ENCODE data around the gene PIGQ.

The PIGQ gene

GRCh38 chr16:609984-610383 lies 40.2 kb downstream of the PIGQ start:
- H4K91ac ChIP-seq (ENCODE audit: low read depth, low read length, poor library complexity), result no peak overlapping the region
- H3K14ac ChIP-seq (ENCODE audit: low read length), result no peak overlapping the region
- no peak overlapping the region for H2BK5ac ChIP-seq (ENCODE audit: low read length)
- H2AK5ac ChIP-seq (ENCODE audit: low read depth, low read length), result no peak overlapping the region
- no peak for DNase-seq (ENCODE audit: low spot score)
- H3K79me1 ChIP-seq (ENCODE audit: low read depth, low read length), result peaks cover 17% of the 10 kb centered on the region
- no peak overlapping the region for H2BK15ac ChIP-seq (ENCODE audit: low read length)
- no peak overlapping the region for H3K4ac ChIP-seq (ENCODE audit: low read length)
- H3K9ac ChIP-seq (ENCODE audit: low read depth, low read length, poor library complexity), result no peak overlapping the region
- H3K23ac ChIP-seq (ENCODE audit: low read depth, low read length, poor library complexity), result no peak overlapping the region
- no peak overlapping the region for H2BK120ac ChIP-seq (ENCODE audit: low read depth, low read length)
- H3K4me1 ChIP-seq (ENCODE audit: control insufficient read depth in 2 of 2, insufficient read depth in 1 of 2, low read depth in 1 of 2, low read length in 2 of 2), result no peaks in the 10 kb centered on the region
- H3K4me3 ChIP-seq (ENCODE audit: low read length in 2 of 2), result no peak overlapping the region
- WGBS, 2 donors (ENCODE audit: extremely low coverage in 2 of 2, insufficient read length in 2 of 2, insufficient replicate concordance in 1 of 2), result no CpG with 5 or more reads among the region's 14 CpGs
- H3K4me2 ChIP-seq (ENCODE audit: insufficient read depth, low read length, poor library complexity, severe bottlenecking), result no peak overlapping the region
- no peak overlapping the region for H3K18ac ChIP-seq (ENCODE audit: low read length)
- no peak overlapping the region for H2BK12ac ChIP-seq (ENCODE audit: low read length)
- H3K27me3 ChIP-seq (ENCODE audit: control insufficient read depth in 3 of 3, insufficient read depth in 3 of 3, low read depth in 1 of 3, low read length in 3 of 3), result no peaks in the 10 kb centered on the region
- peaks cover 2 to 11% of the 10 kb centered on the region in 2 donors for H3K36me3 ChIP-seq (replicated peaks in 1 of 2; ENCODE audit: control insufficient read depth in 2 of 2, insufficient read depth in 2 of 2, low read length in 2 of 2)
- no peak overlapping the region for H3K27ac ChIP-seq (replicated peaks; ENCODE audit: low read length)
- H3K9me3 ChIP-seq (replicated peaks in 1 of 2; ENCODE audit: control insufficient read depth in 2 of 2, insufficient read depth in 1 of 2, low read depth in 1 of 2, low read length in 2 of 2), result peaks cover 10 to 19% of the 10 kb centered on the region in 2 donors
- no peak overlapping the region for H4K8ac ChIP-seq (ENCODE audit: low read depth, low read length)
- no peak overlapping the region for H2AFZ ChIP-seq (ENCODE audit: low read length)

GRCh38 chr16:610513-611381 lies 41.0 kb downstream of the PIGQ start:
- WGBS, 2 donors (ENCODE audit: extremely low coverage in 2 of 2, insufficient read length in 2 of 2, insufficient replicate concordance in 1 of 2), result no CpG with 5 or more reads among the region's 28 CpGs
- no peak overlapping the region for H2BK5ac ChIP-seq (ENCODE audit: low read length)

GRCh38 chr16:615122-615521 lies 45.4 kb downstream of the PIGQ start:
- Histone ChIP-seq H3K23ac (ENCODE audit: low read depth, low read length, poor library complexity) (peak overlapping the region; percentile 80), H3K4me3 (ENCODE audit: low read length in 2 of 2) (no peak overlapping the region), H2BK12ac (ENCODE audit: low read length) (no peak overlapping the region), H3K4ac (ENCODE audit: low read length) (no peak overlapping the region), H3K36me3 (replicated peaks in 1 of 2; ENCODE audit: control insufficient read depth in 2 of 2, insufficient read depth in 2 of 2, low read length in 2 of 2) (peaks cover 1 to 11% of the 10 kb centered on the region in 2 donors), H3K4me2 (ENCODE audit: insufficient read depth, low read length, poor library complexity, severe bottlenecking) (no peak overlapping the region), H3K9me3 (replicated peaks in 1 of 2; ENCODE audit: control insufficient read depth in 2 of 2, insufficient read depth in 1 of 2, low read depth in 1 of 2, low read length in 2 of 2) (peaks cover 5 to 6% of the 10 kb centered on the region in 2 donors), H2BK120ac (ENCODE audit: low read depth, low read length) (no peak overlapping the region), H3K79me1 (ENCODE audit: low read depth, low read length) (peaks cover 19% of the 10 kb centered on the region), H3K4me1 (ENCODE audit: control insufficient read depth in 2 of 2, insufficient read depth in 1 of 2, low read depth in 1 of 2, low read length in 2 of 2) (no peaks in the 10 kb centered on the region), H2AFZ (ENCODE audit: low read length) (no peak overlapping the region), H2BK5ac (ENCODE audit: low read length) (no peak overlapping the region), H2AK5ac (ENCODE audit: low read depth, low read length) (no peak overlapping the region), H2BK15ac (ENCODE audit: low read length) (no peak overlapping the region), H3K9ac (ENCODE audit: low read depth, low read length, poor library complexity) (no peak overlapping the region), H4K91ac (ENCODE audit: low read depth, low read length, poor library complexity) (no peak overlapping the region), H3K27ac (replicated peaks; ENCODE audit: low read length) (no peak overlapping the region), H3K14ac (ENCODE audit: low read length) (no peak overlapping the region), H3K27me3 (ENCODE audit: control insufficient read depth in 3 of 3, insufficient read depth in 3 of 3, low read depth in 1 of 3, low read length in 3 of 3) (no peaks in the 10 kb centered on the region), H4K8ac (ENCODE audit: low read depth, low read length) (no peak overlapping the region), H3K18ac (ENCODE audit: low read length) (peak overlapping the region; percentile 71)
- WGBS, 2 donors (ENCODE audit: extremely low coverage in 2 of 2, insufficient read length in 2 of 2, insufficient replicate concordance in 1 of 2), result no CpG with 5 or more reads among the region's 13 CpGs
- DNase-seq (ENCODE audit: low spot score), result no peak

More at GRCh38 chr16:610513-611381, 41.0 kb downstream of the PIGQ start:
- H3K4me3 ChIP-seq (ENCODE audit: low read length in 2 of 2), result no peak overlapping the region
- H3K14ac ChIP-seq (ENCODE audit: low read length), result no peak overlapping the region
- no peak overlapping the region for H3K27ac ChIP-seq (replicated peaks; ENCODE audit: low read length)
- no peak overlapping the region for H4K91ac ChIP-seq (ENCODE audit: low read depth, low read length, poor library complexity)
- H3K9ac ChIP-seq (ENCODE audit: low read depth, low read length, poor library complexity), result no peak overlapping the region
- no peak overlapping the region for H4K8ac ChIP-seq (ENCODE audit: low read depth, low read length)
- no peak overlapping the region for H3K23ac ChIP-seq (ENCODE audit: low read depth, low read length, poor library complexity)
- H3K4me2 ChIP-seq (ENCODE audit: insufficient read depth, low read length, poor library complexity, severe bottlenecking), result no peak overlapping the region
- H3K18ac ChIP-seq (ENCODE audit: low read length), result peak overlapping the region; percentile 80
- peaks cover 5 to 11% of the 10 kb centered on the region in 2 donors for H3K9me3 ChIP-seq (replicated peaks in 1 of 2; ENCODE audit: control insufficient read depth in 2 of 2, insufficient read depth in 1 of 2, low read depth in 1 of 2, low read length in 2 of 2)
- no peak overlapping the region for H2BK15ac ChIP-seq (ENCODE audit: low read length)
- no peaks in the 10 kb centered on the region for H3K4me1 ChIP-seq (ENCODE audit: control insufficient read depth in 2 of 2, insufficient read depth in 1 of 2, low read depth in 1 of 2, low read length in 2 of 2)
- H2BK12ac ChIP-seq (ENCODE audit: low read length), result no peak overlapping the region
- no peak overlapping the region for H3K4ac ChIP-seq (ENCODE audit: low read length)
- no peaks in the 10 kb centered on the region for H3K27me3 ChIP-seq (ENCODE audit: control insufficient read depth in 3 of 3, insufficient read depth in 3 of 3, low read depth in 1 of 3, low read length in 3 of 3)
- peaks cover 1 to 11% of the 10 kb centered on the region in 2 donors for H3K36me3 ChIP-seq (replicated peaks in 1 of 2; ENCODE audit: control insufficient read depth in 2 of 2, insufficient read depth in 2 of 2, low read length in 2 of 2)
- no peak overlapping the region for H2AFZ ChIP-seq (ENCODE audit: low read length)
- no peak overlapping the region for H2AK5ac ChIP-seq (ENCODE audit: low read depth, low read length)
- no peak for DNase-seq (ENCODE audit: low spot score)
- no peak overlapping the region for H2BK120ac ChIP-seq (ENCODE audit: low read depth, low read length)
- H3K79me1 ChIP-seq (ENCODE audit: low read depth, low read length), result peaks cover 15% of the 10 kb centered on the region

GRCh38 chr16:616733-617586 lies 47.2 kb downstream of the PIGQ start:
- H3K9ac ChIP-seq (ENCODE audit: low read depth, low read length, poor library complexity), result no peak overlapping the region
- peak overlapping the region; percentile 43 for H4K8ac ChIP-seq (ENCODE audit: low read depth, low read length)
- H2AK5ac ChIP-seq (ENCODE audit: low read depth, low read length), result no peak overlapping the region
- H3K4me1 ChIP-seq (ENCODE audit: control insufficient read depth in 2 of 2, insufficient read depth in 1 of 2, low read depth in 1 of 2, low read length in 2 of 2), result peaks cover 0 to under 1% of the 10 kb centered on the region in 2 donors
- H4K91ac ChIP-seq (ENCODE audit: low read depth, low read length, poor library complexity), result no peak overlapping the region
- H3K27me3 ChIP-seq (ENCODE audit: control insufficient read depth in 3 of 3, insufficient read depth in 3 of 3, low read depth in 1 of 3, low read length in 3 of 3), result no peaks in the 10 kb centered on the region
- no peak overlapping the region for H3K4me3 ChIP-seq (ENCODE audit: low read length in 2 of 2)
- peaks cover 16% of the 10 kb centered on the region for H3K79me1 ChIP-seq (ENCODE audit: low read depth, low read length)
- no peak for DNase-seq (ENCODE audit: low spot score)
- H2BK12ac ChIP-seq (ENCODE audit: low read length), result peak overlapping the region; percentile 41
- no peak overlapping the region for H2BK5ac ChIP-seq (ENCODE audit: low read length)
- no peak overlapping the region for H3K4ac ChIP-seq (ENCODE audit: low read length)
- peaks cover 1 to 11% of the 10 kb centered on the region in 2 donors for H3K36me3 ChIP-seq (replicated peaks in 1 of 2; ENCODE audit: control insufficient read depth in 2 of 2, insufficient read depth in 2 of 2, low read length in 2 of 2)
- no peak overlapping the region for H3K14ac ChIP-seq (ENCODE audit: low read length)
- H3K9me3 ChIP-seq (replicated peaks in 1 of 2; ENCODE audit: control insufficient read depth in 2 of 2, insufficient read depth in 1 of 2, low read depth in 1 of 2, low read length in 2 of 2), result peaks cover 5 to 6% of the 10 kb centered on the region in 2 donors
- H2BK15ac ChIP-seq (ENCODE audit: low read length), result no peak overlapping the region
- H2AFZ ChIP-seq (ENCODE audit: low read length), result no peak overlapping the region
- peak overlapping the region; percentile 48 for H3K18ac ChIP-seq (ENCODE audit: low read length)
- no CpG with 5 or more reads among the region's 39 CpGs for WGBS, 2 donors (ENCODE audit: extremely low coverage in 2 of 2, insufficient read length in 2 of 2, insufficient replicate concordance in 1 of 2)
- no peak overlapping the region for H3K27ac ChIP-seq (replicated peaks; ENCODE audit: low read length)
- no peak overlapping the region for H2BK120ac ChIP-seq (ENCODE audit: low read depth, low read length)
- H3K23ac ChIP-seq (ENCODE audit: low read depth, low read length, poor library complexity), result no peak overlapping the region
- H3K4me2 ChIP-seq (ENCODE audit: insufficient read depth, low read length, poor library complexity, severe bottlenecking), result no peak overlapping the region
